H9 (cell line): Measurements from ENCODE around the gene MAGI1. TPM values are rescaled to one million over a fixed set of nuclear protein-coding genes. Genes with fewer than 3 reads are reported as not detected.

Source experiments
- DNase-seq: peaks from one replicate; pipeline ENCODE4 v3.0.0-alpha.2; 2017
- H2AFZ ChIP-seq: one replicate; pipeline ENCODE4 v1.6.1; 2013; ENCODE audit warnings: mild to moderate bottlenecking, low read length, control low read depth, moderate library complexity
- H2AK5ac ChIP-seq: 2 replicates; pipeline ENCODE4 v1.6.1; 2013; ENCODE audit warnings: low read length, control low read depth, mixed read lengths; ENCODE audit not compliant: insufficient read length
- H2BK120ac ChIP-seq: one replicate; pipeline ENCODE4 v1.6.1; 2013; ENCODE audit warnings: low read depth, mild to moderate bottlenecking, low read length, control low read depth, inconsistent platforms; ENCODE audit not compliant: poor library complexity, severe bottlenecking
- H2BK12ac ChIP-seq: 2 replicates; pipeline ENCODE4 v1.6.1; 2013; ENCODE audit warnings: low read length, control low read depth, mixed read lengths, low read depth; ENCODE audit not compliant: insufficient read length
- H2BK15ac ChIP-seq: 2 replicates; pipeline ENCODE4 v1.6.1; 2013; ENCODE audit warnings: low read depth, low read length, control low read depth
- H2BK20ac ChIP-seq: one replicate; pipeline ENCODE4 v1.6.1; 2013; ENCODE audit warnings: low read depth, mild to moderate bottlenecking, low read length, control low read depth, inconsistent platforms; ENCODE audit not compliant: poor library complexity, severe bottlenecking
- H2BK5ac ChIP-seq: 2 replicates; pipeline ENCODE4 v1.6.1; 2013; ENCODE audit warnings: low read length, control low read depth, mixed read lengths; ENCODE audit not compliant: insufficient read length
- H3K14ac ChIP-seq: 2 replicates; pipeline ENCODE4 v1.6.1; 2013; ENCODE audit warnings: low read length, control low read depth; ENCODE audit not compliant: insufficient read depth
- H3K18ac ChIP-seq: 2 replicates; pipeline ENCODE4 v1.6.1; 2013; ENCODE audit warnings: low read depth, mild to moderate bottlenecking, mixed read lengths, low read length, control low read depth; ENCODE audit not compliant: insufficient read length
- H3K23ac ChIP-seq: 2 replicates; pipeline ENCODE4 v1.6.1; 2013; ENCODE audit warnings: low read length, control low read depth, mixed read lengths, low read depth; ENCODE audit not compliant: insufficient read length
- H3K23me2 ChIP-seq: 2 replicates; pipeline ENCODE4 v1.6.1; 2013; ENCODE audit warnings: low read depth, mild to moderate bottlenecking, mixed read lengths, low read length, control low read depth; ENCODE audit not compliant: insufficient read length, poor library complexity, severe bottlenecking
- H3K27ac ChIP-seq: 2 replicates; pipeline ENCODE4 v1.5.1; 2013; ENCODE audit warnings: low read length, control low read depth, mixed read lengths, low read depth; ENCODE audit not compliant: insufficient read length
- H3K27me3 ChIP-seq: 2 replicates; pipeline ENCODE4 v1.6.1; 2013; ENCODE audit warnings: low read length, control low read depth, inconsistent platforms; ENCODE audit not compliant: insufficient read depth
- H3K4ac ChIP-seq: 2 replicates; pipeline ENCODE4 v1.6.1; 2013; ENCODE audit warnings: low read depth, mild to moderate bottlenecking, control low read depth, inconsistent platforms, low read length, moderate library complexity
- H3K4me1 ChIP-seq: 2 replicates; pipeline ENCODE4 v1.6.1; 2013; ENCODE audit warnings: low read length, control low read depth, inconsistent platforms; ENCODE audit not compliant: insufficient read depth
- H3K4me2 ChIP-seq: 2 replicates; pipeline ENCODE4 v1.6.1; 2013; ENCODE audit warnings: low read length, control low read depth, mixed read lengths; ENCODE audit not compliant: insufficient read length, insufficient read depth
- H3K56ac ChIP-seq: 2 replicates; pipeline ENCODE4 v1.6.1; 2013; ENCODE audit warnings: low read depth, mild to moderate bottlenecking, mixed read lengths, low read length, control low read depth; ENCODE audit not compliant: insufficient read length
- H3K79me1 ChIP-seq: 2 replicates; pipeline ENCODE4 v1.6.1; 2013; ENCODE audit warnings: low read depth, mild to moderate bottlenecking, moderate library complexity, low read length, control low read depth, inconsistent platforms; ENCODE audit not compliant: insufficient read depth, poor library complexity, severe bottlenecking
- H3K79me2 ChIP-seq: 2 replicates; pipeline ENCODE4 v1.6.1; 2013; ENCODE audit warnings: low read length, control low read depth, inconsistent platforms; ENCODE audit not compliant: insufficient read depth
- H3K9ac ChIP-seq: 2 replicates; pipeline ENCODE4 v1.6.1; 2013; ENCODE audit warnings: low read length, control low read depth, mixed read lengths; ENCODE audit not compliant: insufficient read length; ENCODE audit errors: extremely low read depth
- H3K9me3 ChIP-seq: one replicate; pipeline ENCODE4 v1.6.1; 2013; ENCODE audit warnings: low read depth, low read length, inconsistent platforms; ENCODE audit not compliant: control insufficient read depth
- H3T11ph ChIP-seq: one replicate; pipeline ENCODE4 v1.6.1; 2013; ENCODE audit warnings: mild to moderate bottlenecking, low read length, control low read depth, inconsistent platforms
- H4K20me1 ChIP-seq: one replicate; pipeline ENCODE4 v1.6.1; 2013; ENCODE audit not compliant: control insufficient read depth, insufficient read length, insufficient read depth
- H4K5ac ChIP-seq: 2 replicates; pipeline ENCODE4 v1.6.1; 2013; ENCODE audit warnings: low read depth, mild to moderate bottlenecking, mixed read lengths, low read length, control low read depth; ENCODE audit not compliant: insufficient read length
- H4K8ac ChIP-seq: replicated peaks from 2 replicates; pipeline ENCODE4 v1.6.1; 2013; ENCODE audit warnings: low read length, control low read depth, mixed read lengths, low read depth; ENCODE audit not compliant: insufficient read length
- H4K91ac ChIP-seq: 2 replicates; pipeline ENCODE4 v1.6.1; 2013; ENCODE audit warnings: low read depth, mild to moderate bottlenecking, moderate library complexity, mixed read lengths, low read length, control low read depth; ENCODE audit not compliant: insufficient read length
- H3K27ac Mint-ChIP-seq, 3 experiments: 2 replicates in 2 of 3; 3 replicates in 1 of 3; pipeline ENCODE4 v1.8.0; 2020 to 2021; ENCODE audit warnings: mixed read lengths in 3 of 3, mild to moderate bottlenecking in 1 of 3, moderate library complexity in 1 of 3
- H3K27me3 Mint-ChIP-seq: 2 replicates; pipeline ENCODE4 v1.8.0; 2021; ENCODE audit warnings: low read depth, mild to moderate bottlenecking, moderate library complexity, mixed read lengths
- H3K36me3 Mint-ChIP-seq, 3 experiments: 2 replicates in 2 of 3; 3 replicates in 1 of 3; pipeline ENCODE4 v1.8.0; 2020 to 2021; ENCODE audit warnings: low read depth in 3 of 3, mixed read lengths in 3 of 3; ENCODE audit not compliant: insufficient read depth in 1 of 3
- H3K4me1 Mint-ChIP-seq, 2 experiments: 2 replicates each; pipeline ENCODE4 v1.8.0; 2020; ENCODE audit warnings: mixed read lengths in 2 of 2
- H3K4me3 Mint-ChIP-seq, 2 experiments: 2 replicates in 1 of 2; 3 replicates in 1 of 2; pipeline ENCODE4 v1.8.0; 2020 to 2021; ENCODE audit warnings: mild to moderate bottlenecking in 2 of 2, mixed read lengths in 2 of 2, moderate library complexity in 1 of 2
- H3K9me3 Mint-ChIP-seq, 2 experiments: 2 replicates in 1 of 2; 3 replicates in 1 of 2; pipeline ENCODE4 v1.8.0; 2020; ENCODE audit warnings: mild to moderate bottlenecking in 2 of 2, mixed read lengths in 2 of 2, moderate library complexity in 1 of 2
- WGBS: extraction: QIAGEN DNeasy Blood & Tissue Kit; methylation state at CpG from one replicate; pipeline ENCODE4 v1.1.7; 2013; ENCODE audit warnings: missing lambda C conversion rate, low lambda C conversion rate, mixed read lengths; ENCODE audit not compliant: insufficient read length; ENCODE audit errors: extremely low coverage; 5-methylcytosine and 5-hydroxymethylcytosine counted together
- total RNA-seq: library from RNA; stranded (reverse); gene quantifications from 2 replicates; pipeline ENCODE4 v1.2.1, GENCODE V29; 2021
- TF ChIP-seq, protein P1 (sequence below): fragments of 200-600 bp; sonication (generic); conservative IDR thresholded peaks from 3 replicates; pipeline ENCODE4 v1.8.0; 2021; ENCODE audit warnings: antibody characterized with exemption, mild to moderate bottlenecking

The MAGI1 gene
- total RNA-seq, 1 experiment from 2014 or later = 65.7 TPM

DNA sequence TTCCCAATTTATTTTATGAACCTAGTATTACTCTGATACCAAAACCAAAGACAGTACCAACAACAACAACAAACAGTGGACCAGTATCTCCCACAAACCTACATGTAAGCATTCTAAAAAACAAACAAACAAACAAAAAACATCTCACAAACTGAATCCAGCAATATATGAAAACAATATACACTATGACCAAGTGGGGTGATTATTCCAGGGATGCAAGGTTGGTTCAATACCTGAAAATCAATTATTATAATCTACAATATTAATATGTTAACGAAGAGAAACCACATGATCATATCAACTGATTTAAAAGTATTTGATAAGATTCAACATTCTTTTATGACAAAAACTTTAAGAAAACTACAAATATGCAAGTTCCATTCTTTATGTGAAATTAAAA lies 391.3 kb downstream of the MAGI1 start:
- Mint-ChIP-seq H3K27ac (no peak overlapping the region), H3K9me3 (peaks cover 10 to 15% of the 10 kb centered on the region in 2 experiments), H3K4me3 (no peak overlapping the region), H3K27me3 (no peaks in the 10 kb centered on the region), H3K36me3 (peaks cover 4 to 10% (median 8%) of the 10 kb centered on the region in 3 experiments), H3K4me1 (peaks cover 7 to 15% of the 10 kb centered on the region in 2 experiments)
- Histone ChIP-seq H3K9ac (no peak overlapping the region), H3K27me3 (no peaks in the 10 kb centered on the region), H4K91ac (no peak overlapping the region), H4K20me1 (no peaks in the 10 kb centered on the region), H3K23me2 (no peaks in the 10 kb centered on the region), H3K4ac (no peak overlapping the region), H2BK12ac (no peak overlapping the region), H2BK120ac (no peak overlapping the region), H3K18ac (no peak overlapping the region), H3K14ac (no peak overlapping the region), H4K5ac (no peak overlapping the region), H3K79me2 (no peaks in the 10 kb centered on the region), H2AK5ac (no peak overlapping the region), H3K9me3 (no peaks in the 10 kb centered on the region), H3K4me1 (no peaks in the 10 kb centered on the region), H3K27ac (no peak overlapping the region), H4K8ac (no peak overlapping the region), H2BK20ac (no peak overlapping the region), H3K79me1 (peaks cover 7% of the 10 kb centered on the region), H3K4me2 (no peak overlapping the region), H2BK15ac (no peak overlapping the region), H2AFZ (no peak overlapping the region), H3T11ph (no peak overlapping the region), H2BK5ac (no peak overlapping the region), H3K23ac (no peak overlapping the region), H3K56ac (no peak overlapping the region)
- TF ChIP-seq, protein P1, sequence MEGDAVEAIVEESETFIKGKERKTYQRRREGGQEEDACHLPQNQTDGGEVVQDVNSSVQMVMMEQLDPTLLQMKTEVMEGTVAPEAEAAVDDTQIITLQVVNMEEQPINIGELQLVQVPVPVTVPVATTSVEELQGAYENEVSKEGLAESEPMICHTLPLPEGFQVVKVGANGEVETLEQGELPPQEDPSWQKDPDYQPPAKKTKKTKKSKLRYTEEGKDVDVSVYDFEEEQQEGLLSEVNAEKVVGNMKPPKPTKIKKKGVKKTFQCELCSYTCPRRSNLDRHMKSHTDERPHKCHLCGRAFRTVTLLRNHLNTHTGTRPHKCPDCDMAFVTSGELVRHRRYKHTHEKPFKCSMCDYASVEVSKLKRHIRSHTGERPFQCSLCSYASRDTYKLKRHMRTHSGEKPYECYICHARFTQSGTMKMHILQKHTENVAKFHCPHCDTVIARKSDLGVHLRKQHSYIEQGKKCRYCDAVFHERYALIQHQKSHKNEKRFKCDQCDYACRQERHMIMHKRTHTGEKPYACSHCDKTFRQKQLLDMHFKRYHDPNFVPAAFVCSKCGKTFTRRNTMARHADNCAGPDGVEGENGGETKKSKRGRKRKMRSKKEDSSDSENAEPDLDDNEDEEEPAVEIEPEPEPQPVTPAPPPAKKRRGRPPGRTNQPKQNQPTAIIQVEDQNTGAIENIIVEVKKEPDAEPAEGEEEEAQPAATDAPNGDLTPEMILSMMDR = no peak
- DNase-seq = no peak
- WGBS = no CpG with 5 or more reads among the region's 1 CpG
